ENCODE results near the gene TGM4. TPM values are rescaled to one million over a fixed set of nuclear protein-coding genes. Genes with fewer than 3 reads are reported as not detected.
"Not testable (repeated sequence)": the region's sequence is repeated elsewhere in the genome, so short reads cannot be mapped to it uniquely, and the experiment has no call there.

The TGM4 gene
- total RNA-seq, 1 donor from 2014 or later, result not detected

DNA sequence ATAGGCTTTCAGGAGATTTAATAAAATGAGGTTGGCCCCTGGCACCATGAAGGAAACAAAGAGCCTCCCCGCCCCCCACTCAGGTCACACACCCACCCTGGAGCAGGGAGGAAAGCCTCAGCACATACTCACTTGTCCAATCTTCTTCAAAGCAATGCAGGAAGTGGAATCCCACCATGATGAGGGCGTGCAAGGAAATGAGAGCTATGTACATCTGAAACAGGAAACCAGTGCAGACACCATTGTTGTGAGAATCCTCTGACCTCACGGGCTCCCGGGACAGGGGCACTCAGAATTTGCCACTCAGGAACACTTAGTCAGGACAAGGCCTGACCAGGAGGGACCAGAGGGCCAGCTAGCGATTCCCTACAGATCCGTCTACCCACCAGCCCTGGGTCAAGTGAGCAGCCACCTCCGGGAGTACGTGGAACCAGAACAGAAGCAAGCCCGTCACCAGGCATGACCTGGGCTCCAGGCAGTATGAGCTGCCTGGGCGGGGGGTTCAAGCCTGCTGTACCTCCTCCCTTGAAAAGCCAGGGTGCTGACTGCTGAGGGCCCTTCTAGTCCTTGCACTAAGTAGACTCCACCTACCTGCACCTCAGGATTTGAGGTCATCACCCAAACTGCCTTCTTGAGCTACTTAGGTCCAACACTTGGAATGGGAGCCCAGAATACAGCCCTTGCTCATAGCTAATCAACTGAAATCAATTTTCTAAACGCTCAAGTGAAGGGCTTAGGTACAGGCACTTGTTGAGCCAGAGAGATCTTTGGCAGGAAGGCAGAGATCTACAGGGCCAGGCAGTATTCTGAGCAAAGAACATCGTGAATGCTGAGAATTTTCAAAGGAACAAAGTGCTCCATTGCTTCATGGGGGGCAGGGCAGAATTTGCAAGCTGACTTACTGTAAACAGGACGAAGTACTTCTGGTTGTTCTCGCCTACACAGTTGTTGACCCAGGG, 58.9 kb downstream of the TGM4 start:
- DNase-seq (ENCODE audit: low read depth), result no peak
- no peaks in the 10 kb centered on the region for H3K36me3 ChIP-seq (ENCODE audit: control insufficient read depth, insufficient read depth, low read length)
- TF ChIP-seq CTCF (IDR thresholded peaks at IDR 0.05; ENCODE audit: insufficient read depth, low read length, poor library complexity, severe bottlenecking), result no peak
- H3K27me3 ChIP-seq (ENCODE audit: control insufficient read depth, insufficient read depth, low read length), result no peaks in the 10 kb centered on the region
- no peak overlapping the region for H3K4me3 ChIP-seq (ENCODE audit: low read depth, low read length)

DNA sequence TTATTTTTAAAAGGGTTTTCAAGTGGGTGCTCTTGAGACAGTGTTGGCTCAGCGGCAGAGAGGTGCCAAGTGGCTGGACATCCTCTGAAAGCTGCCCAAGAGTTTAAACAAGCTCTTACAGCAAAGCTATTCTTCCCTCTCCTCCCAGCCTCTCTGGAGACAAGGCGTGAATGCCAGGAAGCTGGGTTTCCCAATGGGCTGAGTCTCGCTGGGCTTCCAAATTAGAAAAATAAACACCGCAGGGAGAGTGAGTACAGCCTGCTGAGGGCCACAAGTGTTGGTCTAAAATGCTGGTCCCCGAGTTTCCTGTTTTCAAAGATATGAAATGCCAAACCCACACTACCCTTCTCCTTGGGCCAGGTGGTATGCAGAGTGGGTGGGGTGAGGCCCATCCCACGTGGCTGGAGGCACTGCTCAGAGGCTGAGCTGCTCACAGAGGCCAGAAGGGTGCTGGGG, 65.2 kb downstream of the TGM4 start:
- H3K27me3 ChIP-seq (ENCODE audit: control insufficient read depth, insufficient read depth, low read length), result no peaks in the 10 kb centered on the region
- DNase-seq (ENCODE audit: low read depth), result no peak
- H3K4me3 ChIP-seq (ENCODE audit: low read depth, low read length), result no peak overlapping the region
- TF ChIP-seq CTCF (IDR thresholded peaks at IDR 0.05; ENCODE audit: insufficient read depth, low read length, poor library complexity, severe bottlenecking), result no peak
- H3K36me3 ChIP-seq (ENCODE audit: control insufficient read depth, insufficient read depth, low read length), result no peaks in the 10 kb centered on the region

- no peak overlapping the region for H3K4me3 ChIP-seq (ENCODE audit: low read depth, low read length)
- no peak for DNase-seq (ENCODE audit: low read depth)
- no peaks in the 10 kb centered on the region for H3K27me3 ChIP-seq (ENCODE audit: control insufficient read depth, insufficient read depth, low read length)
- TF ChIP-seq CTCF (IDR thresholded peaks at IDR 0.05; ENCODE audit: insufficient read depth, low read length, poor library complexity, severe bottlenecking), result no peak
- H3K36me3 ChIP-seq (ENCODE audit: control insufficient read depth, insufficient read depth, low read length), result peaks cover 1% of the 10 kb centered on the region
Measured at GRCh38 chr3:44942202-44942921, 68.0 kb downstream of the TGM4 start.

- H3K36me3 ChIP-seq (ENCODE audit: control insufficient read depth, insufficient read depth, low read length), result peaks cover 1% of the 10 kb centered on the region
- H3K27me3 ChIP-seq (ENCODE audit: control insufficient read depth, insufficient read depth, low read length), result no peaks in the 10 kb centered on the region
- no peak overlapping the region for H3K4me3 ChIP-seq (ENCODE audit: low read depth, low read length)
- TF ChIP-seq CTCF (IDR thresholded peaks at IDR 0.05; ENCODE audit: insufficient read depth, low read length, poor library complexity, severe bottlenecking), result no peak
- DNase-seq (ENCODE audit: low read depth), result no peak
Measured at GRCh38 chr3:44948239-44948638, 73.8 kb downstream of the TGM4 start.

DNA sequence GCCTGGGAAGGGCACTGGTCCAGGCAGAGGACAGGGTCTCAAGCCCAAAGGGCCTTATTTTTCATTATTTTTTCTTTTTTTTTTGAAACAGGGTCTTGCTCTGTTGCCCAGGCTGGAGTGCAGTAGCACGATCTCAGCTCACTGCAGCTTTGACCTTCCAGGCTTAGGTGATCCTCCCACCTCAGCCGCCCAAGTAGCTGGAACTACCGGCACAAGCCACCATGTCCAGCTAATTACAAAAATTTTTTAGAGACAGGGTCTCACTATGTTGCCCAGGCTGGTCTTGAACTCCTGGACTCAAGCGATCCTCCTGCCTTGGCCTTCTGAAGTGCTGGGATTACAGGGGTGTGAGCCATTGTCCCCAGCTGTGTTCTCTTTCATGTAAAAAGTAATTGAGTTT, 75.4 kb downstream of the TGM4 start:
- not testable (repeated sequence) for H3K4me3 ChIP-seq (ENCODE audit: low read depth, low read length); H3K36me3 ChIP-seq (ENCODE audit: control insufficient read depth, insufficient read depth, low read length); DNase-seq (ENCODE audit: low read depth); H3K27me3 ChIP-seq (ENCODE audit: control insufficient read depth, insufficient read depth, low read length)

- Histone ChIP-seq H3K27me3 (ENCODE audit: control insufficient read depth, insufficient read depth, low read length) (no peaks in the 10 kb centered on the region), H3K4me3 (ENCODE audit: low read depth, low read length) (no peak overlapping the region), H3K36me3 (ENCODE audit: control insufficient read depth, insufficient read depth, low read length) (no peaks in the 10 kb centered on the region)
- TF ChIP-seq CTCF (IDR thresholded peaks at IDR 0.05; ENCODE audit: insufficient read depth, low read length, poor library complexity, severe bottlenecking), result no peak
- no peak for DNase-seq (ENCODE audit: low read depth)
Measured at GRCh38 chr3:44950275-44950734, 75.9 kb downstream of the TGM4 start.

Data from kidney epithelial cell (primary cell).